NCI-H128 (cell line): Measurements from ENCODE around the gene MASTL.
"Not testable (repeated sequence)": the region's sequence is repeated elsewhere in the genome, so short reads cannot be mapped to it uniquely, and the experiment has no call there.

Experiments used
- DNase-seq: peaks from one replicate; lab custom pipeline; 2025; ENCODE audit not compliant: unreplicated experiment; lab: John Stamatoyannopoulos, UW

Gene MASTL

GRCh38 chr10:27155066-27155754 is at the start of gene MASTL:
TSS of gene MASTL (plus strand) at chr10:27155352. CDS start at chr10:27155427, 75 bp downstream.
- peak; percentile 38 for DNase-seq

DNA sequence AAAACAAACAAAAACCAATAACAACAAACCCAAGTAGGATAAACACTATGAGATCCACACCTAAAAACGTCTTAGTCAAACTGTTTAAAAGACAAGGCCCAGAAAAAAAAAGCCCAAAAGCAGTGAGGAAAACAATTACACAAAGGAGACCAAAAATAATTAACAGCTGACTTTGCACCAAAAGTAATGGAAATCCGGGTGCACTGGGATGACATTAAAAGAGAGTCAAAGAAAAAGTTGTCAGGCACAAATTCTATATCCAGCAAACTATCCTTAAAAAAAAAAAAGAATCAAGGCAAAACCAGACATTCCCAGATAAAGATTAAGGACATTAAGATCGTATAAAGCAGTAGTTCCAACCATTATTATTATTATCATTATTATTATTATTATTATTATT is 47.0 kb upstream of the MASTL start:
- DNase-seq, result no peak

DNA sequence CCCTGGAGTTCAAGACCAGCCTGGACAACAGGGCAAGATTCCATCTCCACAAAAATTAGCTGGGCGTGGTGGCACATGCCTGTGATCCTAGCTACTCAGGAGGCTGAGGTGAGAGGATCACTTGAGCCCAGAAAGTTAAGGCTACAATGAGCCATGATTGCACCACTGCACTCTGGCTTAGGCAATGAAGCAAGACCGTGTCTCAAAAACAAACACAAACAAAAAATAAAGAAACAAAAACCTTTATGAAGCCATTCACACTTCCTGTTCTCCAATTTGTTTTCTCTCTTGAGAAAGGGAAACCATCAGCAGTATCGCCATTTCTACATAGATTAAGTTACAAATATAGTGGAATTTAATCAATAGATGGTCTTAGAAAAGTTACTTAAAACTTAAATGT is 20.8 kb upstream of the MASTL start:
- no peak for DNase-seq

GRCh38 chr10:27138277-27138676 is 16.9 kb upstream of the MASTL start:
- no peak for DNase-seq

DNA sequence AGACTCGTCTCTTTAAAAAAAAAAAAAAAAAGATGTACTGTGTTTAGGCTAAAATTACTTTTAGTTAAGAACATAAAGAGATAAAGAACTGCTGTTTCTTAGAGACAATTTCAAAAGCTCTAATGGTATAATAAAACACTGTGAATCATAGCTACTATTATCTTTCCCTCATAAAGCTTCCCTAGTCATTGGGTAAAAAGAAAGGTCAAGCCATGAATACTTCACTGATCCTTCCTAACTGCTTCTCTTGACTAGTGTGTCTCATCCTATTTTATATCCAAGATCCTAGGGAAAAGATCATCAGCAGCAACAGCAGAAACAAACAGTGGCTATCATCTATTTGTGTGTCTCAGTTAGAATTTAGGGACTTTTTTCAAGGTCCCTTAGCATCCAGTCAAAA is 11.5 kb upstream of the MASTL start:
- DNase-seq, result no peak

GRCh38 chr10:27145937-27146336 is 9.2 kb upstream of the MASTL start:
- no peak for DNase-seq

GRCh38 chr10:27147701-27148100 is 7.5 kb upstream of the MASTL start:
- DNase-seq, result no peak

DNA sequence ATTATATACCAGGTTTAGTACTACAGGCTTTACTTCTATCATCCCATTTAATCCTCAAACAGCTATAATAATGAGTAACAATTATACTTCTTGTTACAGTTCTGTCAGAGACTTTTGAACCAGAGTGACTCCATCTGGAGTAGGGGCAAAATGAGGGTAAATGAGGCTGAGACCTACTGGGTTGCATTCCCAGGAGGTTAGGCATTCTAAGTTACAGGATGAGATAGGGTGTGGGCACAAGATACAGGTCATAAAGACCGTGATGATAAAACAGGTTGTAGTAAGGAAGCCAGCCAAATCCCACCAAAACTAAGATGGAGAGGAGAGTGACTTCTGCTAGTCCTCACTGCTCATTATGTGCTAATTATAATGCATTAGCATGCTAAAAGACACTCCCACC is 4.9 kb upstream of the MASTL start:
- DNase-seq, result no peak

DNA sequence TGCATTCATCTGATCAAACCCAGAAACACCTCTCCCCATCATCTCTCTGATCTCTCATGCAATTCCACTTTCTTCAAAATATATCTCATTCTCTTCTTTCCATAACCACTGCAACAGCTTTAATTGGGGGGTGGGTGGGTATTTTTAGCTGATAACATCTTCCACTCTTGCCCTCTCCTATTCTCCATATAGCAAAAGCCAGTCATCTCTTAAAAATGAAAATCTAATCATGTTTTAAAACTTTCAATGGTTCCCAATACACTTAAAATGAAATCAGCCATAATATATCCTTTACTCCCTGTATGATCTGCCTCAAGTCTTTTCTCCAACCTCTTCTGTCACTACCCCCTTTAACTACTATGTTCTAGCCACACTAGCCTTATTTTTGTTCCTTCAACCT is 2.5 kb upstream of the MASTL start:
- no peak for DNase-seq

DNA sequence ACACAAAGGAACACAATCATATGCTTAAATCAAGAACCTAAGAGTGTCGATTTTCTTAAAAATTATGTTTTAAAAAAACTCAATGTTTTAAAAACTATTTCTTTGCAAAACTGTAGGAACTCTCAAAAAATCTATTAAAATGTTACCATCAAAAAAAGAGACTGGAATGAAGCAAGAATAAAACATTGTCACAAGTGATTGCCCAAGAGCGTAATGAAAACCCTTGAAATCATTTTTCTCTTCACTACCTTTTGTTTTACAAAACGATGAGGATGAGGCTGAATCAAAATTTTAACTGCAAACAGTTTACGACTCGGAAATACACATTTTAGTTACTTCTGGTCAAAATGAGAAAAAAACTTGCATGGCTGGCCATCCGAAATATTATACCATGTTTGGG is 1.8 kb upstream of the MASTL start:
- DNase-seq, result no peak

DNA sequence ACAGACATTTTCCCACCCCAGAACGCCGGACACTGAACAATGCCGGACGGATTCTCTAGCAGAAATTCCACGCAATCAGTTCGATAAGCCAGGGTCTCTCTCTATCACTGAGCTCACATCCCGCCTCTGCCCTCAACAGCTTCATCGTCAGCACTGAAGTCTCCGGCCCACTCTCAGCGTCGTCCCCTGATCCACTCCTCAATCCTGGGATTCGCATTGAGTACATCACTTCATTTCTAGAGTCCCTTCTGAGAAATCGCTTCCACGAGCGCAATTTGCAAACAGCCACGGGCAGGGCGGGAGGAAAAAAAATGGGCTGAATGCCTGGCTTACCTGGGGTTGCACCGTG is 1.3 kb upstream of the MASTL start:
- no peak for DNase-seq

GRCh38 chr10:27156566-27156965 is 1.4 kb downstream of the MASTL start:
- not testable (repeated sequence) for DNase-seq

DNA sequence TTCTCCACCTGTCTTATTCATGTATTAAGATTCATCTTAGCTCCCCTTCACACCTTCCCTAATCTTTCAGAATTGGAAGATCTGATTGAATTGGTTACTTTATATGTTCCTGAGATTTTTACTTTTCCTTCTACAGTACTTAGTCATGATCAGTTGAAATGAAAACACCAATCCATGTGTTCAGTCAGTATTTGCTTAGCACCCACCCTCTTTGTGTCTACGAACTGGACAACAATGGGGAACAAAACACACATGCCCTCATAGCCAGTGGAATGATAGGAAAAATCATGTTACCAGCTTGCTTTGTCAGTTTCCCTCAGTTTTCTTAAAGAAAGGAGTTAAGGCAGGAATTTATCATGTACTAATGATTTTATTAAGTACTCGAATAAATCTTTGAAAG is 2.0 kb downstream of the MASTL start:
- DNase-seq, result no peak

DNA sequence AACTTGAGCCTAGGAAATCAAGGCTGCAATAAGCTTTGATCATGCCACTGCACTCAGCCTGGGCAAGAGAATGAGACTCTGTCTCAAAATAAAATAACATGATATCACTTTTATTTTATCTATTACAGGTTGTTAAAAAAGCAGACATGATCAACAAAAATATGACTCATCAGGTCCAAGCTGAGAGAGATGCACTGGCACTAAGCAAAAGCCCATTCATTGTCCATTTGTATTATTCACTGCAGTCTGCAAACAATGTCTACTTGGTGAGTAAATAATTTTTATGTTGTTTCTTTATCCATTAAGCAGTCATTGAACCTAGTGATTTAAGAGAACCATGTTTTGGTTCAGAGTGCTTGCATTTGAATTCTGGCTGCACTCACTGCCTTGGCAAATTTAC is 3.3 kb downstream of the MASTL start:
- no peak for DNase-seq

DNA sequence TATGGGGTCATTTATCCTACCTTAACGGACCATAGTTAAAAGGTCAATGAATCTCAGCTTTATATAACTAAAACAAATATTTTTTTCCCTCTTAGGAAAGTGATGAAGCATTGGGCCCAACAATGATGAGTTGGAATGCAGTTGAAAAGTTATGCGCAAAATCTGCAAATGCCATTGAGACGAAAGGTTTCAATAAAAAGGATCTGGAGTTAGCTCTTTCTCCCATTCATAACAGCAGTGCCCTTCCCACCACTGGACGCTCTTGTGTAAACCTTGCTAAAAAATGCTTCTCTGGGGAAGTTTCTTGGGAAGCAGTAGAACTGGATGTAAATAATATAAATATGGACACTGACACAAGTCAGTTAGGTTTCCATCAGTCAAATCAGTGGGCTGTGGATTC is 14.7 kb downstream of the MASTL start:
- DNase-seq, result no peak

GRCh38 chr10:27188259-27188658 is 33.1 kb downstream of the MASTL start:
- DNase-seq, result no peak

DNA sequence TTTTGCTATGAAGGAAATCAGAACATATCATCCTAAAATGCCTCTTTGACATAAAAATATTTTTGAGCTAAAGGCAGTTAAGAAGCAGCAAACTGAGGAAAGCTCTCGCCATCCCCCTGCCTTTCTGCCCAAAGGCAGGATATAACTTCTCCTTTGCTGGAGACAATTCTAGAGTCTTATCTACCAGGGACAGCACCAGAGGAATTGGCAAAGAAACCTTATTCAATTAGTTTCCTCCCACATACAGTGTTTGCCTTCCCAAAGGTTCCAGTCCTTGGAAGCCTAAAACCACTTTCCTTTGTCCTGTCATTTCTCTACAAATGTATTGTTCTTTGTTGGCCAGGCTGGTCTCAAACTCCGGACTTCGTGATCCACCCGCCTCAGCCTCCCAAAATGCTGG is 33.7 kb downstream of the MASTL start:
- DNase-seq, result no peak

DNA sequence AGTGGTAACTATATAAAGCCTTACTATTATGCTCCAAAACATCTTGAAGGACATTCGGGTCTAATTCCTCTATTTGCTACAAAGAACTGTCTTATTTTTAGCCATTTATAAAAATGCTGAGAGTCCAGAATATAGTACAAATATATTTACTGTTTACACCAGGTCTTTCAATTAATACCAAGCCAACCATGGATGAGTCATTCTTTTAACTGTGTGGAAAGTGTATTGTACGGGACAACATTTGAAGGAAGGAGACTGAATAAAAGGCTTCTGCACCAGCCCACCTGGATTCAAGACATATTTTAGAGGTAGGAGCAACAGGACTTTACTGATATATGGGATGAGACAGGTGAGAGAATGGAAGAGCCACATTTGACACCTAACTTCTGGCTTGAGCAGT is 35.4 kb downstream of the MASTL start:
- no peak for DNase-seq

GRCh38 chr10:27192284-27192683 is 37.1 kb downstream of the MASTL start:
- no peak for DNase-seq

DNA sequence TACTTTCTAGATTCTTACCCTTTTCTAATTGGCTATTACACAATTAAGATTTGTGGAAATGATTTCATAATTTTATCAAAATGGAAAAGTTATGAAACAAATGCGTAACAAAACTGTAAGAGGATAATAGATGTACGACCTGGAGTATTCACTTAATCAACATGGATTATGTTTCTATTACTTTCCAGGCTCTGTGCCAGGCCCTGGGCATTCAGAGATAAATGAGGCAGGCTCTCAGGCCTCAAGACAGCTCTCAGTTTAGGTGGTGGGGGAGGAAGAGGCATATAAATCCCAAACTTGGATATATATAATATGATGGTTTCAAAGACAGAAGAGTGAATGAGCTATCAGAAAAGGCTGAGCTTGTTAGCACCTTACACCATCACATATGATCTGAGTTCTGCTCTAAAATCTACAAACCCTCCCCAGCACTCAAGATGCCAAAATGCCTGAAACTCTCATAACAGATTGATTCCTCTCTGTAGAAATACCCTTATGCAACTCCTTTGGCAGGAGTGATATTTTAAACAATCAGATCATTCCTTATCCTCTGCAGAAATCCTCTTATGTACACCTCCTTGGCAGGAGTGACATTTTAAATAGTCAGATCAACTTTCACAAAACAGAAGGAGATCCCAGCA is 42.9 kb downstream of the MASTL start:
- no peak for DNase-seq

DNA sequence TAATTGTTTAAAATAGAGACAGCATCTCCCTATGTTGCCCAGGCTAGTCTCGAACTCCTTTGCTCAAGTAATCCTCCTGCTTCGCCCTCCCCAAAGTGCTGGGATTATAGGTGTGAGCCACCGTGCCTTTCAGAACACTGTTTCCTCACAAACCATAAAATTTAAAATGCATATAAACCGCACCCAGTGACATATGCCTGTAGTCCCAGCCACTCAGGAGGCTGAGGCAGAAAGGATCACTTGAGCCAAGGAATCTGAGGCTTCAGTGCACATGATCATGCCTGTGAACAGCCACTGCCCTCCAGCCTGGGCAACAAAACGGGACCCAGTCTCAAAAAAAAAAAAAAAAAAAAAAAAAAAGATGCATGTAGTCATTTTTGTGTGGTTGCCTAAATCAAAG is 48.7 kb downstream of the MASTL start:
- no peak for DNase-seq

- no peak for DNase-seq
These were observed 52.2 kb downstream of the MASTL start for GRCh38 chr10:27207350-27207749.

DNA sequence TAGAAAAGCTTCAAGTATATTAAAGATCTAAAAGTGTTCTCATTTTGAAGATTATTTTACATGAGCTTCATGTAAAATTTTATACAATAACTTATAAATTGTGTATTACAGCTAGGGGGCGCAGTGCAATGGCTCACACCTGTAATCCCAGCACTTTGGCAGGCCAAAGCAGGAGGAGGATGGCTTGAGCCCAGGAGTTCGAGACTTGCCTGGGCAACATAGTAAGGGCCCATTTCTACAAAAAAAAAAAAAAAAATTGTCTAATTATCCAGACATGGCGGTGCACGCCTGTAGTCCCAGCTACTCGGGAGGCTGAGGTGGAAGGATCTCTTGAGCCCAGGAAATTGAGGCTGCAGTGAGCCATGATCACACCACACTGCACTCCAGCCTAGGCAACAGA is 68.8 kb downstream of the MASTL start:
- DNase-seq, result peak; percentile 1
